LNCAP (cell line): ENCODE data around the gene EEPD1.

Experiments used
- TF ChIP-seq, protein P1 (sequence below): fragments of 450-650 bp; IDR thresholded peaks from 2 replicates; pipeline ENCODE4 v1.5.1; 2017; ENCODE audit warnings: mild to moderate bottlenecking

The EEPD1 gene

DNA sequence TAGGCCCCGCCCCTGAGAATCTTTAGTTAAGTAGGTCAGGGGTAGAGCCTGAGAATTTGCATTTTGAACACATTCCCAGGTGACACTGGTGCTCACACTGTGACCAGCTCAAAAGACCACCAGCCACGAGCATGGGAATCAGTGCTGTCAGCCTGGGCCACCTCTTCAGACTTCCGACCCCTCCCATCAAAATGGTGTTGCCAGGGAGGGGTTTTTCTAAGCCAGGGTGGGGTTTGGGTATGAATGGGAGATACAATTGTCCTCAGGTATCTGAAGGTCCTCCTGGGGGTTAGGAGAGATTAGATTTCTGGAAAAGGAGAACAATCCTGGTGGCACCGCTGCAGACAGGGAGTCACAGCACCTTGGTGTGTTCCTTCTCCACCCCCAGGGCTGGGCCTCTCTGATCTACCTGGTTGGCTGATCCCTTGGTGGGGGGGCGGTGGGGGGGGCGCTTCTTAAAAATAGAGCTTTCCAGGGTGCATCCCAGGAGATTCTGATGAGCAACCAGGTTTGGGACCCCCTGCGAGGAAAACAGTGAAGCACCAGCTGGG is 125.1 kb downstream of the EEPD1 start:
- TF ChIP-seq, protein P1, sequence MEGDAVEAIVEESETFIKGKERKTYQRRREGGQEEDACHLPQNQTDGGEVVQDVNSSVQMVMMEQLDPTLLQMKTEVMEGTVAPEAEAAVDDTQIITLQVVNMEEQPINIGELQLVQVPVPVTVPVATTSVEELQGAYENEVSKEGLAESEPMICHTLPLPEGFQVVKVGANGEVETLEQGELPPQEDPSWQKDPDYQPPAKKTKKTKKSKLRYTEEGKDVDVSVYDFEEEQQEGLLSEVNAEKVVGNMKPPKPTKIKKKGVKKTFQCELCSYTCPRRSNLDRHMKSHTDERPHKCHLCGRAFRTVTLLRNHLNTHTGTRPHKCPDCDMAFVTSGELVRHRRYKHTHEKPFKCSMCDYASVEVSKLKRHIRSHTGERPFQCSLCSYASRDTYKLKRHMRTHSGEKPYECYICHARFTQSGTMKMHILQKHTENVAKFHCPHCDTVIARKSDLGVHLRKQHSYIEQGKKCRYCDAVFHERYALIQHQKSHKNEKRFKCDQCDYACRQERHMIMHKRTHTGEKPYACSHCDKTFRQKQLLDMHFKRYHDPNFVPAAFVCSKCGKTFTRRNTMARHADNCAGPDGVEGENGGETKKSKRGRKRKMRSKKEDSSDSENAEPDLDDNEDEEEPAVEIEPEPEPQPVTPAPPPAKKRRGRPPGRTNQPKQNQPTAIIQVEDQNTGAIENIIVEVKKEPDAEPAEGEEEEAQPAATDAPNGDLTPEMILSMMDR: no peak

GRCh38 chr7:36278620-36279172 is 125.6 kb downstream of the EEPD1 start:
- TF ChIP-seq, protein P1: no peak

- TF ChIP-seq, protein P1: no peak
Observed at GRCh38 chr7:36279200-36279925, 126.3 kb downstream of the EEPD1 start.

- TF ChIP-seq, protein P1: no peak
Observed at GRCh38 chr7:36279926-36280315, 126.9 kb downstream of the EEPD1 start.

DNA sequence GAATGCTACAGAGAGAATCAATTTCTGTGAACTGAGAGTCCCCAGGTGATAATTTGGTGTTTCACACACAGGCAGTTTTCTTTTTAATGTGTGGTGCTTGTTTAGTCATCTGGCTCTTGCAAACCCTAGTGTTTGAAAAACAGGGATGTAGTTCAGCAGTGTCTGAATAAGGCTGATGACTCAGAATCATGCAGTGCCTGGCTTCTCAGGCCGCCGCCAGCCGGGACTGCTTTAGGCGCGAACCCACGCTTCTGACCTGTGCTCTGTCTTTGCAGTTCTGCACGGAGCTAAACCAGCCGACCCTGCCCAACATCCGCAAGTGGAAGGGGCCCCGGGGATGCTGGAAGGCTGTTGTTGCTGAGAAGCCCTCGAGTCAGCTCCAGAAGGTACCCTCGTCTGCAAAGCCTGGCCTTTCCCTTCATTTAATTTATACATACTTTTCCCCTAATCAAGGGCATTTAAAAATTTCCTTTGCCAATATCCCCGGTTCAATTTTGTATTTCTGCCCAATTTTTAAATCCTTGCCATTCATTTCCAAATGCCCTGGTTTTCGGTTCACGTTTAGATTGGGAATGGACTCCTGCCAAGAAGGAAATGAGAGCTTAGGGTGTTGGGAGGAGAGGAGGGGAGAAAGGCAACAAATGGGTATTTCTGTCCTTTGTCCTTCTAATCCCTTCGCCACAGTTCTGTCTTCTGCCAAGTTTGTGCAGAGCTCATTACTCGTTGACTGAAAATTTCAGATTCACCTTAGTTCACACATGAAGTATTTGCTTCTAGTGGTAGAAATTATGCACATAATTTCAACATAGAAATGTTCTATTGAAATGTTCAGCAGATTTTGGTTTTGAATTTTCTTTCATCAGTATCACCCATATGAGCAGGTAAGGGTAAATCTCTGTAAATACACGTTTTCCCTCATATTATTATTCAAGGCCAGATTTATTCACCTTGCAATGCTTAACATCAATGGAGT is 128.1 kb downstream of the EEPD1 start:
- TF ChIP-seq, protein P1: no peak

GRCh38 chr7:36281945-36282717 is 129.1 kb downstream of the EEPD1 start:
- TF ChIP-seq, protein P1: no peak

DNA sequence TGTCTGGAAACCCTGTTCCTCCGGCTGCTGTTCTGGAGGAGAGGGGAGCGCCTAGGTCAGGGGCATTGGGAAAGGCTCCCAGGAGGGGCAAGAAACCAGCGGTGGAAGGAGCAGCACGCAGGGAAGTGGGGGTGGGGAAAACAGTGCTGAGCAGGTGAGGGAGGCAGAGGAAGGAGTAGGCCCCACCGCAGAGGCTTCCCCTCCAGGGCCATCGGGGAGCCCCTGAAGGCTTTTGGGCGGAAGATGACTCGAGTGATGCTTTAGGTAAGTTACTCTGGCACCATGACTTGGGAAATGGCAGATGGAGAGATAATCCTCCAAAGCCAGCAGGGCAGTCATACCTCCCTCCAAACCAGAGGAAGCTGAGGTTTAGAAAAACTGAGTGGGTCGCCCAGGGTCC is 130.1 kb downstream of the EEPD1 start:
- TF ChIP-seq, protein P1: no peak
